ENCODE results near the gene PDS5A. TPM values are rescaled to one million over a fixed set of nuclear protein-coding genes. Genes with fewer than 3 reads are reported as not detected.

Gene PDS5A
- total and polyA plus RNA-seq, 2 donors (not counting 3 experiments of a cell fraction or from before 2014, with no cell fraction given) = 17.5 to 80.8 TPM

DNA sequence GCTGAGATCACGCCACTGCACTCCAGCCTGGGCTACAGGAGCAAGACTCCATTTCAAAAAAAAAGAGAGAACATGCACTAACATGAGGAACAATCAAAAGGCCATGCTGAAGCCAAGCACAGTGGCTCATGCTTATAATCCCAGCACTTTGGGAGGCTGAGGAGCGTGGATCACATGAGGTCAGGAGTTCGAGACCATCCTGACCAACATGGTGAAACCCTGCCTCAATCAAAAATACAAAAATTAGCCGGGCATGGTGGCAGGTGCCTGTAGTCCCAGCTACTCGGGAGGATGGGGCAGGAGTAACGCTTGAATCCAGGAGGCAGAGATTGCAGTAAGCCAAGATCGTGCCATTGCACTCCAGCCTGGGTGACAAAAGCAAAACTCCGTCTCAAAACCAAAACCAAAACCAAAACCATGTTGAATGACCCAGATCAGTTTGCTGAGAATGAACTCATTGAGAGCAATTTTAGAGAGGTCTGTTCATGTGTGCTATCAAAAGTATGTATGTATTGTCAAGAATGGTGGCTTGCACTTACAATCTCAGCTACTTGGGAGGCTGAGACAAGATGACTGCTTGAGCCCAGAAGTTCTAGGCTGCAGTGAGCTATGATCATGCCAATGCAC lies 44.8 kb downstream of the PDS5A start:
- no peaks in the 10 kb centered on the region for H3K9me1 ChIP-seq (replicated peaks; ENCODE audit: control insufficient read depth, extremely low read depth, insufficient read depth, low read length)
- no peaks in the 10 kb centered on the region for H3K36me3 ChIP-seq (ENCODE audit: control insufficient read depth in 2 of 2, extremely low read depth in 1 of 2, insufficient read depth in 2 of 2, low read length in 2 of 2)
- no peak for DNase-seq (ENCODE audit: low read depth, low spot score)
- dilution Hi-C loops (cut with MboI; ENCODE audit: extremely low pct_ligation_motif_present, low sequenced_read_pairs) = no loop called here
- CTCF ChIA-PET = no interaction called here
- H3K27me3 ChIP-seq (ENCODE audit: control insufficient read depth in 2 of 2, insufficient read depth in 2 of 2, low read length in 2 of 2) = no peaks in the 10 kb centered on the region
- POLR2A ChIA-PET = interaction anchor here (0.6 kb wide), 1 partner anchor 224 kb away, joined by 3 read pairs; no protein-coding TSS in a partner anchor
- no peak for FAIRE-seq
- H3K4me1 ChIP-seq (ENCODE audit: control insufficient read depth, extremely low read depth, insufficient read depth, low read length) = peaks cover 12% of the 10 kb centered on the region
- H3K4me3 ChIP-seq (replicated peaks in 1 of 3; ENCODE audit: insufficient read depth in 1 of 3, low read depth in 1 of 3, low read length in 3 of 3) = no peak overlapping the region
- H3K4me2 ChIP-seq (ENCODE audit: insufficient read depth, low read length) = no peak overlapping the region
- H2AFZ ChIP-seq (ENCODE audit: low read depth, low read length) = no peak overlapping the region
- H3K9ac ChIP-seq (replicated peaks; ENCODE audit: extremely low read depth, insufficient read depth, low read length) = no peak overlapping the region
- H3K9me3 ChIP-seq (replicated peaks; ENCODE audit: control insufficient read depth, insufficient read depth, low read length) = no peaks in the 10 kb centered on the region
- no TSS peak for BruUV-seq (replicated peaks)
- TF ChIP-seq MAX (IDR thresholded peaks at IDR 0.05; ENCODE audit: insufficient read depth, insufficient read length) = no peak
- TF ChIP-seq POLR2AphosphoS5 (IDR thresholded peaks at IDR 0.05; ENCODE audit: insufficient read depth, low read depth, low read length) = no peak
- TF ChIP-seq FOS (IDR thresholded peaks at IDR 0.05; ENCODE audit: borderline replicate concordance, insufficient read depth, low read length) = no peak
- TF ChIP-seq EZH2 (IDR thresholded peaks at IDR 0.05; ENCODE audit: borderline replicate concordance, low read depth, low read length, severe bottlenecking) = no peak
- no peak for TF ChIP-seq GATA2 (IDR thresholded peaks at IDR 0.05; ENCODE audit: insufficient read depth, insufficient read length, low read depth, low read length)
- TF ChIP-seq JUN (IDR thresholded peaks at IDR 0.05; ENCODE audit: borderline replicate concordance, insufficient read depth, insufficient read length, low read depth) = no peak
- no peak for TF ChIP-seq MYC (IDR thresholded peaks at IDR 0.05; ENCODE audit: low read depth, low read length)
- TF ChIP-seq, protein P1, sequence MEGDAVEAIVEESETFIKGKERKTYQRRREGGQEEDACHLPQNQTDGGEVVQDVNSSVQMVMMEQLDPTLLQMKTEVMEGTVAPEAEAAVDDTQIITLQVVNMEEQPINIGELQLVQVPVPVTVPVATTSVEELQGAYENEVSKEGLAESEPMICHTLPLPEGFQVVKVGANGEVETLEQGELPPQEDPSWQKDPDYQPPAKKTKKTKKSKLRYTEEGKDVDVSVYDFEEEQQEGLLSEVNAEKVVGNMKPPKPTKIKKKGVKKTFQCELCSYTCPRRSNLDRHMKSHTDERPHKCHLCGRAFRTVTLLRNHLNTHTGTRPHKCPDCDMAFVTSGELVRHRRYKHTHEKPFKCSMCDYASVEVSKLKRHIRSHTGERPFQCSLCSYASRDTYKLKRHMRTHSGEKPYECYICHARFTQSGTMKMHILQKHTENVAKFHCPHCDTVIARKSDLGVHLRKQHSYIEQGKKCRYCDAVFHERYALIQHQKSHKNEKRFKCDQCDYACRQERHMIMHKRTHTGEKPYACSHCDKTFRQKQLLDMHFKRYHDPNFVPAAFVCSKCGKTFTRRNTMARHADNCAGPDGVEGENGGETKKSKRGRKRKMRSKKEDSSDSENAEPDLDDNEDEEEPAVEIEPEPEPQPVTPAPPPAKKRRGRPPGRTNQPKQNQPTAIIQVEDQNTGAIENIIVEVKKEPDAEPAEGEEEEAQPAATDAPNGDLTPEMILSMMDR (IDR thresholded peaks at IDR 0.05; ENCODE audit: extremely low read depth in 1 of 2, insufficient read depth in 1 of 2, low read depth in 1 of 2, low read length in 2 of 2) = no peak
- TF ChIP-seq POLR2A (IDR thresholded peaks at IDR 0.05; ENCODE audit: low read depth, low read length) = no peak
- intact Hi-C loops (cut with micrococcal nuclease) = no loop called here
- H4K20me1 ChIP-seq (replicated peaks; ENCODE audit: control insufficient read depth, extremely low read depth, insufficient read depth, low read length) = no peaks in the 10 kb centered on the region
- H3K79me2 ChIP-seq (ENCODE audit: control insufficient read depth, insufficient read depth, low read length) = peaks cover 88% of the 10 kb centered on the region
- H3K27ac ChIP-seq (ENCODE audit: insufficient read depth, low read depth, low read length) = no peak overlapping the region
